H1 (cell line): ENCODE data around the gene NAV2. TPM values are rescaled to one million over a fixed set of nuclear protein-coding genes. Genes with fewer than 3 reads are reported as not detected.
A peak's percentile ranks its signal among the peaks of the same experiment; 100 is the strongest.

Experiments
- CTCF ChIA-PET: fragments of 300-600 bp; sonication (Branson Sonifier 250); formaldehyde crosslinking; loops from one replicate; lab custom pipeline; 2021; ENCODE audit not compliant: partially characterized antibody; lab: Charles Lee
- POLR2A ChIA-PET: fragments of 300-600 bp; sonication (Branson Sonifier 250); formaldehyde crosslinking; loops from one replicate; lab custom pipeline; 2021; ENCODE audit warnings: inconsistent platforms; ENCODE audit not compliant: partially characterized antibody; lab: Charles Lee
- DNase-seq, 2 experiments: peaks; one replicate each; pipeline versions ENCODE4 v3.0.0 to v3.0.0-alpha.2; 2010 to 2022; ENCODE audit warnings: low spot score in 2 of 2, low read depth in 1 of 2, mixed read lengths in 1 of 2
- FAIRE-seq: peaks from 2 replicates; lab custom pipeline; 2011; peaks lifted over from hg19 to GRCh38; lab: Jason Lieb, UNC
- H2AFZ ChIP-seq: 2 replicates; pipeline ENCODE4 v1.8.1; 2012; ENCODE audit warnings: low read length, inconsistent platforms
- H2AK5ac ChIP-seq: 2 replicates; pipeline ENCODE4 v1.6.1; 2013; ENCODE audit warnings: low read depth, low read length
- H2BK120ac ChIP-seq: replicated peaks from 2 replicates; pipeline ENCODE3; 2013; ENCODE audit warnings: low read depth, low read length, inconsistent platforms
- H2BK12ac ChIP-seq: 2 replicates; pipeline ENCODE4 v1.6.1; 2013; ENCODE audit warnings: low read depth, low read length
- H2BK15ac ChIP-seq: 2 replicates; pipeline ENCODE4 v1.6.1; 2013; ENCODE audit warnings: low read length
- H2BK20ac ChIP-seq: 2 replicates; pipeline ENCODE4 v1.6.1; 2013; ENCODE audit warnings: low read length
- H2BK5ac ChIP-seq: 2 replicates; pipeline ENCODE4 v1.6.1; 2013; ENCODE audit warnings: low read depth, low read length
- H3K14ac ChIP-seq: 2 replicates; pipeline ENCODE4 v1.6.1; 2013; ENCODE audit warnings: inconsistent platforms; ENCODE audit not compliant: insufficient read length
- H3K18ac ChIP-seq: 2 replicates; pipeline ENCODE4 v1.6.1; 2013; ENCODE audit warnings: low read length; ENCODE audit errors: extremely low read depth
- H3K23ac ChIP-seq: 2 replicates; pipeline ENCODE4 v1.6.1; 2013; ENCODE audit warnings: inconsistent platforms; ENCODE audit not compliant: insufficient read length
- H3K23me2 ChIP-seq: 2 replicates; pipeline ENCODE4 v1.6.1; 2013; ENCODE audit warnings: low read depth, low read length
- H3K27ac ChIP-seq: 2 replicates; pipeline ENCODE4 v1.6.1; 2011; ENCODE audit warnings: low read depth, low read length, inconsistent platforms
- H3K27me3 ChIP-seq, 4 experiments: replicated peaks in 1 of 4; 1 replicate in 1 of 4; 2 replicates in 3 of 4; pipeline versions ENCODE4 v1.6.1 to v1.8.1; 2011 to 2013; ENCODE audit warnings: low read length in 3 of 4, mild to moderate bottlenecking in 3 of 4, inconsistent platforms in 2 of 4, mixed read lengths in 2 of 4, moderate library complexity in 1 of 4; ENCODE audit not compliant: control insufficient read depth in 3 of 4, insufficient read depth in 3 of 4; ENCODE audit errors: extremely low read depth in 1 of 4
- H3K36me3 ChIP-seq, 4 experiments: 2 replicates each; pipeline versions ENCODE4 v1.6.1 to v1.8.1; 2011 to 2013; ENCODE audit warnings: mild to moderate bottlenecking in 4 of 4, low read length in 3 of 4, moderate library complexity in 2 of 4, control low read depth in 1 of 4, inconsistent platforms in 1 of 4; ENCODE audit not compliant: insufficient read depth in 4 of 4, control insufficient read depth in 2 of 4
- H3K4ac ChIP-seq: replicated peaks from 2 replicates; pipeline ENCODE3; 2013; ENCODE audit warnings: low read length, low read depth, mixed read lengths, inconsistent platforms; ENCODE audit not compliant: insufficient read length
- H3K4me1 ChIP-seq, 4 experiments: replicated peaks in 1 of 4; 1 replicate in 1 of 4; 2 replicates in 3 of 4; pipeline versions ENCODE4 v1.6.1 to v1.8.1; 2011 to 2013; ENCODE audit warnings: low read length in 3 of 4, inconsistent platforms in 2 of 4, mixed read lengths in 1 of 4; ENCODE audit not compliant: insufficient read depth in 4 of 4, control insufficient read depth in 3 of 4
- H3K4me2 ChIP-seq, 2 experiments: 2 replicates each; pipeline versions ENCODE4 v1.6.1 to v1.8.1; 2011 to 2013; ENCODE audit warnings: low read depth in 2 of 2, low read length in 2 of 2, control low read depth in 1 of 2, inconsistent platforms in 1 of 2, mild to moderate bottlenecking in 1 of 2; ENCODE audit not compliant: insufficient read depth in 1 of 2
- H3K4me3 ChIP-seq, 4 experiments: fragments of 200-600, 300-600 bp in 1 of 4; sonication (generic), shearing (Covaris generic), sonication (Bioruptor Twin) in 1 of 4; 2 replicates each; pipeline versions ENCODE4 v1.5.1 to v1.8.1; 2011 to 2016; ENCODE audit warnings: low read length in 4 of 4, low read depth in 3 of 4, control low read depth in 2 of 4, inconsistent platforms in 2 of 4, mild to moderate bottlenecking in 2 of 4, mixed read lengths in 1 of 4, moderate library complexity in 1 of 4; ENCODE audit not compliant: insufficient read depth in 2 of 4; ENCODE audit errors: extremely low read depth in 1 of 4
- H3K56ac ChIP-seq: replicated peaks from 2 replicates; pipeline ENCODE3; 2013; ENCODE audit warnings: low read depth, mild to moderate bottlenecking, mixed read lengths, low read length, inconsistent platforms; ENCODE audit not compliant: insufficient read length
- H3K79me1 ChIP-seq: 2 replicates; pipeline ENCODE4 v1.6.1; 2013; ENCODE audit warnings: low read depth, low read length, control low read depth
- H3K79me2 ChIP-seq, 2 experiments: 2 replicates each; pipeline versions ENCODE4 v1.6.1 to v1.8.1; 2012 to 2013; ENCODE audit warnings: low read length in 2 of 2, mild to moderate bottlenecking in 2 of 2, inconsistent platforms in 1 of 2; ENCODE audit not compliant: insufficient read depth in 2 of 2, control insufficient read depth in 1 of 2
- H3K9ac ChIP-seq, 4 experiments: replicated peaks in 1 of 4; 1 replicate in 1 of 4; 2 replicates in 3 of 4; pipeline versions ENCODE4 v1.6.1 to v1.8.1; 2011 to 2013; ENCODE audit warnings: low read depth in 3 of 4, low read length in 3 of 4, control low read depth in 2 of 4, mild to moderate bottlenecking in 2 of 4, moderate library complexity in 2 of 4, inconsistent platforms in 1 of 4; ENCODE audit errors: extremely low read depth in 1 of 4
- H3K9me3 ChIP-seq, 2 experiments: 2 replicates each; pipeline versions ENCODE4 v1.6.1 to v1.8.1; 2012 to 2013; ENCODE audit warnings: mild to moderate bottlenecking in 2 of 2, moderate library complexity in 2 of 2, control low read depth in 1 of 2, inconsistent platforms in 1 of 2, low read depth in 1 of 2, low read length in 1 of 2, mixed read lengths in 1 of 2; ENCODE audit not compliant: insufficient read depth in 2 of 2
- H4K20me1 ChIP-seq, 2 experiments: replicated peaks in 1 of 2; 2 replicates each; pipeline versions ENCODE3 to v1.8.1; 2011 to 2013; ENCODE audit warnings: inconsistent platforms in 2 of 2, low read length in 2 of 2, mild to moderate bottlenecking in 1 of 2; ENCODE audit not compliant: insufficient read depth in 2 of 2, control insufficient read depth in 1 of 2
- H4K5ac ChIP-seq: 2 replicates; pipeline ENCODE4 v1.6.1; 2013; ENCODE audit warnings: low read length, low read depth, mixed read lengths, inconsistent platforms; ENCODE audit not compliant: insufficient read length
- H4K8ac ChIP-seq: 2 replicates; pipeline ENCODE4 v1.8.0; 2013; ENCODE audit warnings: mild to moderate bottlenecking, moderate library complexity, low read length, inconsistent platforms; ENCODE audit not compliant: insufficient read depth; ENCODE audit errors: extremely low read depth
- H4K91ac ChIP-seq: replicated peaks from 2 replicates; pipeline ENCODE3; 2013; ENCODE audit warnings: low read length, mixed read lengths, inconsistent platforms; ENCODE audit not compliant: insufficient read length
- KDM4A ChIP-seq: IDR thresholded peaks from one replicate; pipeline ENCODE4 v1.7.1; 2012; ENCODE audit warnings: low read depth, mild to moderate bottlenecking, moderate library complexity, low read length, inconsistent platforms; ENCODE audit not compliant: severe bottlenecking
- RAD21 ChIP-seq, 2 experiments: IDR thresholded peaks in 1 of 2; conservative IDR thresholded peaks in 1 of 2; 2 replicates each; pipeline ENCODE4 v1.6.1; 2011; ENCODE audit warnings: low read depth in 2 of 2, low read length in 2 of 2, improper control_type of control experiment in 1 of 2, inconsistent platforms in 1 of 2, mild to moderate bottlenecking in 1 of 2, moderate library complexity in 1 of 2
- RBBP5 ChIP-seq: IDR thresholded peaks from 2 replicates; pipeline ENCODE4 v1.7.1; 2012; ENCODE audit warnings: low read depth, mild to moderate bottlenecking, inconsistent platforms, low read length, moderate library complexity, borderline replicate concordance
- WGBS, 2 experiments: shearing (Covaris generic) in 1 of 2; methylation state at CpG; one replicate each; pipeline versions ENCODE4 v1.1.6 to v1.1.7; 2013 to 2015; ENCODE audit warnings: low lambda C conversion rate in 2 of 2, mixed read lengths in 2 of 2, inconsistent platforms in 1 of 2, low coverage in 1 of 2, missing lambda C conversion rate in 1 of 2; ENCODE audit not compliant: insufficient replicate concordance in 2 of 2, insufficient coverage in 1 of 2, insufficient read length in 1 of 2; ENCODE audit errors: extremely low coverage in 1 of 2, missing lambda C conversion rate in 1 of 2; 5-methylcytosine and 5-hydroxymethylcytosine counted together
- polyA plus RNA-seq, 7 experiments: library from polyadenylated mRNA; depleted of rRNA in 3 of 7; stranded (reverse) in 5 of 7; unstranded in 2 of 7; fragments of >200 nt in 5 of 7; fragments of 200-250 nt in 2 of 7; gene quantifications; 1 replicate in 5 of 7; 2 replicates in 1 of 7; 4 replicates in 1 of 7; pipeline versions ENCODE4 v1.2.1 to v1.2.3, GENCODE V29; 2011 to 2013; ENCODE audit warnings: missing spikeins in 2 of 7, mixed read lengths in 2 of 7
- total RNA-seq: library from RNA; stranded (reverse); fragmentation: NEBNext Ultra II Directional; extraction: Animal tissue kit (Norgen Biotek cat#: 25700); gene quantifications from 2 replicates; pipeline ENCODE4 v1.2.1, GENCODE V29; 2021
- TF ChIP-seq, protein P1 (sequence below), 3 experiments: IDR thresholded peaks; 1 replicate in 2 of 3; 2 replicates in 1 of 3; pipeline versions ENCODE4 v1.5.1 to v1.6.1; 2011; ENCODE audit warnings: low read length in 3 of 3, mild to moderate bottlenecking in 3 of 3, inconsistent platforms in 2 of 3, low read depth in 1 of 3, moderate library complexity in 1 of 3; ENCODE audit not compliant: insufficient read depth in 1 of 3; ENCODE audit errors: control extremely low read depth in 1 of 3

NAV2 gene
- total and polyA plus RNA-seq, 2 of the 8 experiments (the other 6 are each of a cell fraction or from before 2014, with no cell fraction given): 35.6 to 73.6 TPM

DNA sequence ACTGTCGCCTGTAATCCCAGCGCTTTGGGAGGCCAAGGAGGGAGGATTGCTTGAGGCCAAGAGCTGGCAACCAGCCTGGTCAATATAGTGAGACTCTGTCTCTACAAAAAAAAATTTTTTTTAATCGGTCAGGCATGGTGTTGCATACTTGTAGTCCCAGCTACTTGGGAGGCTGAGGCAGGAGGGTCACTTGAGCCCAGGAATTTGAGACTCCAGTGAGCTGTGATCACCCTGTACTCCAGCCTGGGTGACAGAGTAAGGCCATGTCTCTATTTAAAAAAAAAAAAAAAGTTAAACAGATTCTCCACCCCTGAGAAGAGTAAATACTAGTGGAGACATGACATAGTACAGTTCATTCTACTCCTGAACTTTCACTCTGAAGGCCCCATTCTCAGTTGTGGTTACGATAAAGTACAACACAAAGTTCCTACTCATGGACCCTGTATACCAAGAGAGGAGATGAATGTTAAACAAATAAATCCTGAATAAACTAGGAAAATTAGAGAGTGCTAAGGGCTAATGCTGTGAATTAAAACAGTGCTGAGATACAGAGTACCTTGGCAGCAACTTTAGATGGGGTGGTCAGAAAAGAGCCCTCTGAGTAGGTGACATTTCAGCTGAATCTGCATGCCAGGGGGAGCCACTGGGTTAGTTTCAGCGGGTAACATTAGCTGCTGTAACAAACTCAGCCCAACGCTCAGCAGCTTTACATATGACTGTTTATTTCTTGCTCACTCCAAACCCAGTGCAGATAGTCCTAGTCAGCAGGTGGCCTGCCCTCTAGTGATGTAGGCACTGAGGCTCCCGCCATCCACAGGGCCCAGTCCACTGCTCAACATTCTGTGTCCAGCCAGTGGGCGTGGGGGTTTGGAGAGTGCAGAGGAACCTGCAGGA, 372.5 kb downstream of the NAV2 start:
- POLR2A ChIA-PET: no interaction called here
- no peak overlapping the region for H4K8ac ChIP-seq
- H3K4me3 ChIP-seq: no peak overlapping the region
- H4K20me1 ChIP-seq: no peaks in the 10 kb centered on the region
- H2BK12ac ChIP-seq: no peak overlapping the region
- no peak overlapping the region for H2AK5ac ChIP-seq
- no peak overlapping the region for H2BK120ac ChIP-seq
- no peak overlapping the region for H3K4ac ChIP-seq
- H3K9ac ChIP-seq: no peak overlapping the region
- H2BK15ac ChIP-seq: no peak overlapping the region
- no peaks in the 10 kb centered on the region for H3K4me1 ChIP-seq
- H3K23me2 ChIP-seq: no peaks in the 10 kb centered on the region
- no peaks in the 10 kb centered on the region for H3K79me2 ChIP-seq
- peaks cover 24 to 76% (median 66%) of the 10 kb centered on the region in 4 experiments; a peak in 7 of 8 replicates for H3K36me3 ChIP-seq
- no peak overlapping the region for H3K23ac ChIP-seq
- H2BK20ac ChIP-seq: no peak overlapping the region
- no peaks in the 10 kb centered on the region for H3K27me3 ChIP-seq
- H2BK5ac ChIP-seq: no peak overlapping the region
- H3K14ac ChIP-seq: no peak overlapping the region
- H4K5ac ChIP-seq: no peak overlapping the region
- H3K9me3 ChIP-seq: no peaks in the 10 kb centered on the region
- 97% methylated on average over 8 of the region's 8 CpGs; no CpG with 5 or more reads in 1 of the 2 experiments for whole genome bisulfite sequencing, 2 experiments
- H3K56ac ChIP-seq: no peak overlapping the region
- TF ChIP-seq RBBP5 (no peak), KDM4A (no peak), RAD21 (IDR thresholded peaks at IDR 0.05 in 1 of 2, conservative IDR thresholded peaks at IDR 0.05 in 1 of 2; ENCODE audit: low read depth in 2 of 2, low read length in 2 of 2) (peak in 1 of 2 experiments; percentile 21; a peak in 1 of 4 replicates)
- TF ChIP-seq, protein P1, sequence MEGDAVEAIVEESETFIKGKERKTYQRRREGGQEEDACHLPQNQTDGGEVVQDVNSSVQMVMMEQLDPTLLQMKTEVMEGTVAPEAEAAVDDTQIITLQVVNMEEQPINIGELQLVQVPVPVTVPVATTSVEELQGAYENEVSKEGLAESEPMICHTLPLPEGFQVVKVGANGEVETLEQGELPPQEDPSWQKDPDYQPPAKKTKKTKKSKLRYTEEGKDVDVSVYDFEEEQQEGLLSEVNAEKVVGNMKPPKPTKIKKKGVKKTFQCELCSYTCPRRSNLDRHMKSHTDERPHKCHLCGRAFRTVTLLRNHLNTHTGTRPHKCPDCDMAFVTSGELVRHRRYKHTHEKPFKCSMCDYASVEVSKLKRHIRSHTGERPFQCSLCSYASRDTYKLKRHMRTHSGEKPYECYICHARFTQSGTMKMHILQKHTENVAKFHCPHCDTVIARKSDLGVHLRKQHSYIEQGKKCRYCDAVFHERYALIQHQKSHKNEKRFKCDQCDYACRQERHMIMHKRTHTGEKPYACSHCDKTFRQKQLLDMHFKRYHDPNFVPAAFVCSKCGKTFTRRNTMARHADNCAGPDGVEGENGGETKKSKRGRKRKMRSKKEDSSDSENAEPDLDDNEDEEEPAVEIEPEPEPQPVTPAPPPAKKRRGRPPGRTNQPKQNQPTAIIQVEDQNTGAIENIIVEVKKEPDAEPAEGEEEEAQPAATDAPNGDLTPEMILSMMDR (IDR thresholded peaks at IDR 0.05; ENCODE audit: control extremely low read depth in 1 of 3, insufficient read depth in 1 of 3, low read depth in 1 of 3, low read length in 3 of 3): peak; percentile 25 to 31 (median 26)
- no peak overlapping the region for H3K27ac ChIP-seq
- no peak overlapping the region for H3K4me2 ChIP-seq
- DNase-seq (no peak), FAIRE-seq (no peak)
- H3K18ac ChIP-seq: no peak overlapping the region
- H3K79me1 ChIP-seq: no peaks in the 10 kb centered on the region
- no peak overlapping the region for H4K91ac ChIP-seq
- H2AFZ ChIP-seq: no peak overlapping the region
- CTCF ChIA-PET: interaction anchor here (0.7 to 1.3 kb wide), 9 partner anchors 8 to 131 kb away, joined by 3 to 5 read pairs (median 4); no protein-coding TSS in a partner anchor
